HepG2 (cell line): ENCODE measurements around the gene RRP36. TPM values are rescaled to one million over a fixed set of nuclear protein-coding genes. Genes with fewer than 3 reads are reported as not detected.
A peak's percentile ranks its signal among the peaks of the same experiment; 100 is the strongest.

Experiments
- ARHGAP35 ChIP-seq: sonication (generic); formaldehyde crosslinking; IDR thresholded peaks from 2 replicates; pipeline ENCODE4 v1.9.0; 2022; ENCODE audit warnings: mild to moderate bottlenecking, inconsistent platforms, moderate library complexity, missing genetic modification reagents, borderline replicate concordance
- LBX2 ChIP-seq: sonication (generic); formaldehyde crosslinking; IDR thresholded peaks from 2 replicates; pipeline ENCODE4 v1.5.0; 2020; ENCODE audit warnings: missing genetic modification reagents, mild to moderate bottlenecking, borderline replicate concordance
- PHF5A ChIP-seq: IDR thresholded peaks from one replicate; pipeline ENCODE4 v1.6.1; 2018; ENCODE audit warnings: low read depth, missing genetic modification reagents; ENCODE audit not compliant: unreplicated experiment
- POLR2A ChIP-seq, 2 experiments: IDR thresholded peaks; 2 replicates each; pipeline ENCODE4 v1.6.1; 2011; ENCODE audit warnings: low read depth in 2 of 2, low read length in 2 of 2, mild to moderate bottlenecking in 1 of 2, moderate library complexity in 1 of 2; ENCODE audit not compliant: insufficient read depth in 1 of 2
- USF2 ChIP-seq, 2 experiments: sonication (generic) in 1 of 2; formaldehyde crosslinking in 1 of 2; IDR thresholded peaks; 2 replicates each; pipeline versions ENCODE4 v1.5.1 to v1.6.1; 2011 to 2020; ENCODE audit warnings: borderline replicate concordance in 1 of 2, low read depth in 1 of 2, low read length in 1 of 2, mild to moderate bottlenecking in 1 of 2, missing genetic modification reagents in 1 of 2, moderate library complexity in 1 of 2
- ZNF737 ChIP-seq: sonication (generic); formaldehyde crosslinking; IDR thresholded peaks from 2 replicates; pipeline ENCODE4 v1.5.0; 2020; ENCODE audit warnings: missing genetic modification reagents, mild to moderate bottlenecking, borderline replicate concordance
- polyA plus RNA-seq, 8 experiments: library from polyadenylated mRNA; depleted of rRNA in 3 of 8; stranded (reverse) in 7 of 8; unstranded in 1 of 8; fragments of >200 nt; fragmentation: Illumina TruSeq in 4 of 8; extraction: Trizol in 4 of 8; gene quantifications; 2 replicates each; pipeline versions ENCODE4 v1.2.1 to v1.2.3, GENCODE V29; 2011 to 2016; ENCODE audit warnings: low read depth in 4 of 8, missing spikeins in 1 of 8, mixed read lengths in 1 of 8; ENCODE audit not compliant: insufficient read depth in 1 of 8
- total RNA-seq, 5 experiments: library from RNA; depleted of rRNA; stranded (reverse); fragments of >200 nt; fragmentation: Illumina TruSeq; extraction: Trizol; gene quantifications; 2 replicates each; pipeline ENCODE4 v1.2.3, GENCODE V29; 2016; ENCODE audit warnings: low read depth in 1 of 5
- TF ChIP-seq, protein P1 (sequence below): IDR thresholded peaks from 2 replicates; pipeline ENCODE4 v1.6.1; 2016; ENCODE audit warnings: low read depth, missing genetic modification reagents, missing compliant biosample characterization
- TF ChIP-seq, protein P2 (sequence below): sonication (generic); formaldehyde crosslinking; IDR thresholded peaks from 2 replicates; pipeline ENCODE4 v1.5.0; 2020; ENCODE audit warnings: mild to moderate bottlenecking, missing genetic modification reagents, borderline replicate concordance
- TF ChIP-seq, protein P3 (sequence below): sonication (generic); formaldehyde crosslinking; IDR thresholded peaks from 2 replicates; pipeline ENCODE4 v1.4.0; 2020; ENCODE audit warnings: mild to moderate bottlenecking, missing genetic modification reagents

The RRP36 gene
- total and polyA plus RNA-seq, 2 of the 13 experiments (the other 11 are each of a cell fraction or from before 2014, with no cell fraction given): 29.5 to 144 TPM

GRCh38 chr6:42978487-42978838, 43.0 kb upstream of the RRP36 start (continued):
- TF ChIP-seq, protein P1, sequence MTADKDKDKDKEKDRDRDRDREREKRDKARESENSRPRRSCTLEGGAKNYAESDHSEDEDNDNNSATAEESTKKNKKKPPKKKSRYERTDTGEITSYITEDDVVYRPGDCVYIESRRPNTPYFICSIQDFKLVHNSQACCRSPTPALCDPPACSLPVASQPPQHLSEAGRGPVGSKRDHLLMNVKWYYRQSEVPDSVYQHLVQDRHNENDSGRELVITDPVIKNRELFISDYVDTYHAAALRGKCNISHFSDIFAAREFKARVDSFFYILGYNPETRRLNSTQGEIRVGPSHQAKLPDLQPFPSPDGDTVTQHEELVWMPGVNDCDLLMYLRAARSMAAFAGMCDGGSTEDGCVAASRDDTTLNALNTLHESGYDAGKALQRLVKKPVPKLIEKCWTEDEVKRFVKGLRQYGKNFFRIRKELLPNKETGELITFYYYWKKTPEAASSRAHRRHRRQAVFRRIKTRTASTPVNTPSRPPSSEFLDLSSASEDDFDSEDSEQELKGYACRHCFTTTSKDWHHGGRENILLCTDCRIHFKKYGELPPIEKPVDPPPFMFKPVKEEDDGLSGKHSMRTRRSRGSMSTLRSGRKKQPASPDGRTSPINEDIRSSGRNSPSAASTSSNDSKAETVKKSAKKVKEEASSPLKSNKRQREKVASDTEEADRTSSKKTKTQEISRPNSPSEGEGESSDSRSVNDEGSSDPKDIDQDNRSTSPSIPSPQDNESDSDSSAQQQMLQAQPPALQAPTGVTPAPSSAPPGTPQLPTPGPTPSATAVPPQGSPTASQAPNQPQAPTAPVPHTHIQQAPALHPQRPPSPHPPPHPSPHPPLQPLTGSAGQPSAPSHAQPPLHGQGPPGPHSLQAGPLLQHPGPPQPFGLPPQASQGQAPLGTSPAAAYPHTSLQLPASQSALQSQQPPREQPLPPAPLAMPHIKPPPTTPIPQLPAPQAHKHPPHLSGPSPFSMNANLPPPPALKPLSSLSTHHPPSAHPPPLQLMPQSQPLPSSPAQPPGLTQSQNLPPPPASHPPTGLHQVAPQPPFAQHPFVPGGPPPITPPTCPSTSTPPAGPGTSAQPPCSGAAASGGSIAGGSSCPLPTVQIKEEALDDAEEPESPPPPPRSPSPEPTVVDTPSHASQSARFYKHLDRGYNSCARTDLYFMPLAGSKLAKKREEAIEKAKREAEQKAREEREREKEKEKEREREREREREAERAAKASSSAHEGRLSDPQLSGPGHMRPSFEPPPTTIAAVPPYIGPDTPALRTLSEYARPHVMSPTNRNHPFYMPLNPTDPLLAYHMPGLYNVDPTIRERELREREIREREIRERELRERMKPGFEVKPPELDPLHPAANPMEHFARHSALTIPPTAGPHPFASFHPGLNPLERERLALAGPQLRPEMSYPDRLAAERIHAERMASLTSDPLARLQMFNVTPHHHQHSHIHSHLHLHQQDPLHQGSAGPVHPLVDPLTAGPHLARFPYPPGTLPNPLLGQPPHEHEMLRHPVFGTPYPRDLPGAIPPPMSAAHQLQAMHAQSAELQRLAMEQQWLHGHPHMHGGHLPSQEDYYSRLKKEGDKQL (CRISPR knock-in tag): no peak
- 0 out of 4 replicates have a peak, but pooled peaks of 1 of the 2 experiments have one; percentile 50 for TF ChIP-seq POLR2A (IDR thresholded peaks at IDR 0.05; ENCODE audit: insufficient read depth in 1 of 2, low read depth in 2 of 2, low read length in 2 of 2)
- TF ChIP-seq ARHGAP35: no peak
- TF ChIP-seq LBX2 (CRISPR knock-in tag): peak; percentile 36; the same call in 1 of the 2 replicates
- TF ChIP-seq, protein P2, sequence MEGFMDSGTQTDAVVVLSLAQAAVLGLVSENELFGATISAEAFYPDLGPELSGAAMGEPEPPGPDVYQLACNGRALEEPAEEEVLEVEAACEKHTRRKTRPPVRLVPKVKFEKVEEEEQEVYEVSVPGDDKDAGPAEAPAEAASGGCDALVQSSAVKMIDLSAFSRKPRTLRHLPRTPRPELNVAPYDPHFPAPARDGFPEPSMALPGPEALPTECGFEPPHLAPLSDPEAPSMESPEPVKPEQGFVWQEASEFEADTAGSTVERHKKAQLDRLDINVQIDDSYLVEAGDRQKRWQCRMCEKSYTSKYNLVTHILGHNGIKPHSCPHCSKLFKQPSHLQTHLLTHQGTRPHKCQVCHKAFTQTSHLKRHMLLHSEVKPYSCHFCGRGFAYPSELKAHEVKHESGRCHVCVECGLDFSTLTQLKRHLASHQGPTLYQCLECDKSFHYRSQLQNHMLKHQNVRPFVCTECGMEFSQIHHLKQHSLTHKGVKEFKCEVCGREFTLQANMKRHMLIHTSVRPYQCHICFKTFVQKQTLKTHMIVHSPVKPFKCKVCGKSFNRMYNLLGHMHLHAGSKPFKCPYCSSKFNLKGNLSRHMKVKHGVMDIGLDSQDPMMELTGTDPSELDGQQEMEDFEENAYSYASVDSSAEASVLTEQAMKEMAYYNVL: no peak
- TF ChIP-seq USF2 (IDR thresholded peaks at IDR 0.05; ENCODE audit: low read depth, low read length): no peak
- no peak for TF ChIP-seq USF2 (CRISPR knock-in tag; IDR thresholded peaks at IDR 0.05; ENCODE audit: borderline replicate concordance)
- TF ChIP-seq, protein P3, sequence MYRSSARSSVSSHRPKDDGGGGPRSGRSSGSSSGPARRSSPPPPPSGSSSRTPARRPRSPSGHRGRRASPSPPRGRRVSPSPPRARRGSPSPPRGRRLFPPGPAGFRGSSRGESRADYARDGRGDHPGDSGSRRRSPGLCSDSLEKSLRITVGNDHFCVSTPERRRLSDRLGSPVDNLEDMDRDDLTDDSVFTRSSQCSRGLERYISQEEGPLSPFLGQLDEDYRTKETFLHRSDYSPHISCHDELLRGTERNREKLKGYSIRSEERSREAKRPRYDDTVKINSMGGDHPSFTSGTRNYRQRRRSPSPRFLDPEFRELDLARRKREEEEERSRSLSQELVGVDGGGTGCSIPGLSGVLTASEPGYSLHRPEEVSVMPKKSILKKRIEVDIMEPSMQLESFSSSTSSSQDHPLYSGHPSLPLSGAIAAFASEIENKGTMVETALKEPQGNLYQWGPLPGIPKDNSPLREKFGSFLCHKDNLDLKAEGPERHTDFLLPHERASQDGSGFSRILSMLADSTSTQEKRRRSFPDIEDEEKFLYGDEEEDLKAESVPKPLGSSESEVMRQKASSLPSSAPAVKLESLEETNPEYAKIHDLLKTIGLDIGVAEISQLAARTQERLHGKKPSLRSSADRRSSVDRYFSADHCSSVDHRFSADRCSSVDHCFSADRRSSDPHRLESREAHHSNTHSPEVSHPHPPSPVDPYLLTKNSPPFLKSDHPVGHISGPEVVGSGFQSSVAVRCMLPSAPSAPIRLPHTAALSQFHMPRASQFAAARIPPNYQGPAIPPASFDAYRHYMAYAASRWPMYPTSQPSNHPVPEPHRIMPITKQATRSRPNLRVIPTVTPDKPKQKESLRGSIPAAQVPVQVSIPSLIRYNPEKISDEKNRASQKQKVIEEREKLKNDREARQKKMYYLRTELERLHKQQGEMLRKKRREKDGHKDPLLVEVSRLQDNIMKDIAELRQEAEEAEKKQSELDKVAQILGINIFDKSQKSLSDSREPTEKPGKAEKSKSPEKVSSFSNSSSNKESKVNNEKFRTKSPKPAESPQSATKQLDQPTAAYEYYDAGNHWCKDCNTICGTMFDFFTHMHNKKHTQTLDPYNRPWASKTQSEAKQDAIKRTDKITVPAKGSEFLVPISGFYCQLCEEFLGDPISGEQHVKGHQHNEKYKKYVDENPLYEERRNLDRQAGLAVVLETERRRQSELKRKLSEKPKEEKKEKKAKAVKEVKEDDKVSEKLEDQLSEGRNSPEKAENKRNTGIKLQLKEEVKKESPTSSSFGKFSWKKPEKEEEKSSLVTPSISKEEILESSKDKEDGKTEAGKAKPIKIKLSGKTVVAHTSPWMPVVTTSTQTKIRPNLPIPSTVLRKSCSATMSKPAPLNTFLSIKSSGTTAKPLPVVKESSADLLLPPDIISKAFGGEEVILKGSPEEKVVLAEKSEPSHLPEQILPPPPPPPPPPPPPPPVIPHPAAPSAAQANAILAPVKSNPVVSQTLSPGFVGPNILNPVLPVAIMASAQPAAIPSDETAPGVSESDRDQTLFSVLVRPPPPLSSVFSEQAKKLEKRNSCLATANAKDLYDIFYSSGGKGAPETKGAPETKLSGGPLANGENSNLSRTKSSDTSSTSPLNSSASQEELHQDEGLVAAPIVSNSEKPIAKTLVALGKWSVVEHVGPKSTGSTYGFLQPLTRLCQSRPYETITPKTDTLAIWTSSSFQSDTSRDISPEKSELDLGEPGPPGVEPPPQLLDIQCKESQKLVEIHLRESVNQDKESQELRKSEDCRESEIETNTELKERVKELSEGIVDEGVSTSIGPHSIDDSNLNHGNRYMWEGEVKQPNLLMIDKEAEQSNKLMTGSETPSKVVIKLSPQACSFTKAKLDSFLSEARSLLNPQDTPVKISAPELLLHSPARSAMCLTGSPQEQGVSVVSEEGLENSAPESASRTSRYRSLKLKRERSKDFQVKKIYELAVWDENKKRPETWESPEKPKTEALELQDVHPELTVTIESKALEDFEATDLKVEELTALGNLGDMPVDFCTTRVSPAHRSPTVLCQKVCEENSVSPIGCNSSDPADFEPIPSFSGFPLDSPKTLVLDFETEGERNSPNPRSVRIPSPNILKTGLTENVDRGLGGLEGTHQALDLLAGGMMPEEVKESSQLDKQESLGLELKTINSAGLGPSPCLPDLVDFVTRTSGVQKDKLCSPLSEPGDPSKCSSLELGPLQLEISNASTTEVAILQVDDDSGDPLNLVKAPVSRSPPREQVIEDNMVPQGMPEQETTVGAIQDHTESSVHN (CRISPR knock-in tag): no peak
- TF ChIP-seq ZNF737 (CRISPR knock-in tag): 0 out of 2 replicates have a peak, but pooled peaks have one; percentile 72
- peak; percentile 17 for TF ChIP-seq PHF5A (CRISPR knock-in tag)
